Ascending aorta (tissue), 2 donors: ENCODE data around the gene IKBIP. TPM values are rescaled to one million over a fixed set of nuclear protein-coding genes. Genes with fewer than 3 reads are reported as not detected.
A peak's percentile ranks its signal among the peaks of the same experiment; 100 is the strongest.

Source experiments
- DNase-seq, 2 donors: peaks; one replicate each; pipeline ENCODE4 v3.0.0-alpha.2; 2019; ENCODE audit warnings: low spot score in 2 of 2
- H3K27ac ChIP-seq, 2 donors: fragments of 200-600 bp; sonication (generic); one replicate each; pipeline ENCODE4 v1.5.1; 2016 to 2017; ENCODE audit warnings: mild to moderate bottlenecking in 1 of 2
- H3K27me3 ChIP-seq: fragments of 200-600 bp; sonication (generic); one replicate; pipeline ENCODE4 v1.5.1; 2017
- H3K36me3 ChIP-seq, 2 donors: fragments of 200-600 bp; sonication (generic); one replicate each; pipeline ENCODE4 v1.5.1; 2016
- H3K4me1 ChIP-seq, 2 donors: fragments of 200-600 bp; sonication (generic); one replicate each; pipeline ENCODE4 v1.5.1; 2016 to 2017; ENCODE audit warnings: mild to moderate bottlenecking in 1 of 2
- H3K4me3 ChIP-seq, 2 donors: fragments of 200-600 bp; sonication (generic); one replicate each; pipeline ENCODE4 v1.5.1; 2016 to 2017; ENCODE audit warnings: mild to moderate bottlenecking in 1 of 2
- H3K9me3 ChIP-seq, 2 donors: fragments of 200-600 bp; sonication (generic); one replicate each; pipeline ENCODE4 v1.5.1; 2016
- intact Hi-C: fragments of 100-400 bp; cut with DNase I; formaldehyde crosslinking; loops from one replicate; pipeline ENCODE4 v1.15.1; 2023
- total RNA-seq: library from RNA; depleted of rRNA; stranded (reverse); fragments of >200 nt; gene quantifications from one replicate; pipeline ENCODE4 v1.1.0, GENCODE V29; 2016
- TF ChIP-seq, protein P1 (sequence below), 3 experiments: fragments of 200-600 bp in 2 of 3; fragments of 450-650 bp in 1 of 3; sonication (generic) in 2 of 3; IDR thresholded peaks; one replicate each; pipeline ENCODE4 v1.5.1; 2016 to 2019; ENCODE audit warnings: antibody characterized with exemption in 3 of 3, mild to moderate bottlenecking in 1 of 3, moderate library complexity in 1 of 3

The IKBIP gene
- total RNA-seq, result 12.3 TPM

DNA sequence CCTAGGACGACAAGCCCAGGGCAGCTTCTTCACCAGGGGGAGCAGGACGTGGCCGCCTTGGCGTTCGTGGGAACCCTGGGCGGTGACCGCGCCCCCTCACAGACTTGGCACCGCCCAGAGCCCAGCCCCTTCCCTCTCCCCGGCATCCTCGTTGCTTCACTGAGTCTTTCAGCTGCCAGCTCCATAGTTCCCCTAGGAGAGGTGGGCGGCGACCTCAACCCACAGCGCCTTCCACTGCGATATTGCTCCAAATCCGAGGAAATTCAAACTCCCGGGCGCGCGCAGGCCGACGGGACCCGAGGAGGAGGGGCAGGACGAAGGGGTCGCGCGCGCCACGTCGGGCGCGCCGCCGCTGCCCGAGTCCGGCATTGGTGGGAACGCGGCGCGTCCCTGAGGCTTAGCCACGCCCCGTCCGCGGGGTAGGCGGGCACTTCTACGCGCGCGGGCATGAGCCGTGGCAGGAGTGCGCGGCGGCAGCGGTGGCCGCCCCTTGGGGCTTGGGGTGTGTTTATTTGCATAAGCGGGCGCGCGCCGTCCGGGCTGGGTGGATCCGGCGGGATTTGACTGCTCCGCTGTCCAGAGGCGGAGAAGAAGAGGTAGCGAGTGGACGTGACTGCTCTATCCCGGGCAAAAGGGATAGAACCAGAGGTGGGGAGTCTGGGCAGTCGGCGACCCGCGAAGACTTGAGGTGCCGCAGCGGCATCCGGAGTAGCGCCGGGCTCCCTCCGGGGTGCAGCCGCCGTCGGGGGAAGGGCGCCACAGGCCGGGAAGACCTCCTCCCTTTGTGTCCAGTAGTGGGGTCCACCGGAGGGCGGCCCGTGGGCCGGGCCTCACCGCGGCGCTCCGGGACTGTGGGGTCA, at the start of gene IKBIP, which contains the start of gene APAF1:
IKBIP (minus strand) TSS at position 77 of the 860 bp plus-strand sequence. CDS start 87 bp downstream, outside the sequence.
APAF1 (plus strand) TSS at position 579 of the 860 bp plus-strand sequence. CDS start 3,070 bp downstream, outside the sequence.
- Histone ChIP-seq H3K36me3 (peaks cover 8 to 16% of the 10 kb centered on the region in 2 donors), H3K27ac (peak within 1 kb of the TSS; percentile 72 to 85), H3K4me3 (peak within 1 kb of the TSS; percentile 75 to 98), H3K27me3 (no peaks in the 10 kb centered on the region), H3K4me1 (peaks cover 3 to 7% of the 10 kb centered on the region in 2 donors), H3K9me3 (no peaks in the 10 kb centered on the region)
- intact Hi-C loops, result loop anchor here (1.0 to 10.0 kb wide), 4 partner anchors 52 to 220 kb away; partner anchors contain the start of genes SLC25A3 and TMPO
- DNase-seq, result peak; percentile 93 to 99
- TF ChIP-seq, protein P1, sequence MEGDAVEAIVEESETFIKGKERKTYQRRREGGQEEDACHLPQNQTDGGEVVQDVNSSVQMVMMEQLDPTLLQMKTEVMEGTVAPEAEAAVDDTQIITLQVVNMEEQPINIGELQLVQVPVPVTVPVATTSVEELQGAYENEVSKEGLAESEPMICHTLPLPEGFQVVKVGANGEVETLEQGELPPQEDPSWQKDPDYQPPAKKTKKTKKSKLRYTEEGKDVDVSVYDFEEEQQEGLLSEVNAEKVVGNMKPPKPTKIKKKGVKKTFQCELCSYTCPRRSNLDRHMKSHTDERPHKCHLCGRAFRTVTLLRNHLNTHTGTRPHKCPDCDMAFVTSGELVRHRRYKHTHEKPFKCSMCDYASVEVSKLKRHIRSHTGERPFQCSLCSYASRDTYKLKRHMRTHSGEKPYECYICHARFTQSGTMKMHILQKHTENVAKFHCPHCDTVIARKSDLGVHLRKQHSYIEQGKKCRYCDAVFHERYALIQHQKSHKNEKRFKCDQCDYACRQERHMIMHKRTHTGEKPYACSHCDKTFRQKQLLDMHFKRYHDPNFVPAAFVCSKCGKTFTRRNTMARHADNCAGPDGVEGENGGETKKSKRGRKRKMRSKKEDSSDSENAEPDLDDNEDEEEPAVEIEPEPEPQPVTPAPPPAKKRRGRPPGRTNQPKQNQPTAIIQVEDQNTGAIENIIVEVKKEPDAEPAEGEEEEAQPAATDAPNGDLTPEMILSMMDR (IDR thresholded peaks at IDR 0.05), result no peak

DNA sequence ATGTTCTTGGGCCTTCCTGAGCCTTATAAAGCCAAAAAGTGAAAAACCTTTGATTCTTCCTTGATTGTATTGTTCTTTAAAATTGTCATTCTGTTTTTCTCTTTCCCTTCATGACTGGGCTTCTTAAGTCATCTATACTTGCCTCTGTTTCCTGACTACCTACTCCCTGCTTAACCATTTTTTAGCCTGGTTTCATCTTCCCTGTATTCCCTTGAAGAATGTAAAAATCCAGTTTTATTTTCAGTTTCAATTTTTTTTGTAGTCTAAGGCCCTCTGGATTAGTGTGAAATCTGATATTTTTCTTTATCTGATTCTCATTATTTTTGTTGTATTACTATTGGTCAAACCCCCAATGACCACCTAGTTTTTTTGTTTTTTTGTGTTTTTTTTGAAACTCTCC, 46.8 kb upstream of the IKBIP start:
- no peaks in the 10 kb centered on the region for H3K9me3 ChIP-seq
- H3K4me1 ChIP-seq, result no peaks in the 10 kb centered on the region
- intact Hi-C loops, result no loop called here
- H3K4me3 ChIP-seq, result no peak overlapping the region
- DNase-seq, result no peak
- TF ChIP-seq, protein P1 (IDR thresholded peaks at IDR 0.05), result no peak
- H3K27me3 ChIP-seq, result no peaks in the 10 kb centered on the region
- H3K36me3 ChIP-seq, result peaks cover 25 to 47% of the 10 kb centered on the region in 2 donors
- no peak overlapping the region for H3K27ac ChIP-seq

GRCh38 chr12:98686603-98687002, 42.0 kb upstream of the IKBIP start:
- Histone ChIP-seq H3K27ac (no peak overlapping the region), H3K4me3 (no peak overlapping the region), H3K27me3 (no peaks in the 10 kb centered on the region), H3K4me1 (no peaks in the 10 kb centered on the region), H3K9me3 (no peaks in the 10 kb centered on the region), H3K36me3 (peaks cover 44 to 73% of the 10 kb centered on the region in 2 donors)
- TF ChIP-seq, protein P1 (IDR thresholded peaks at IDR 0.05), result no peak
- intact Hi-C loops, result no loop called here
- DNase-seq, result no peak

DNA sequence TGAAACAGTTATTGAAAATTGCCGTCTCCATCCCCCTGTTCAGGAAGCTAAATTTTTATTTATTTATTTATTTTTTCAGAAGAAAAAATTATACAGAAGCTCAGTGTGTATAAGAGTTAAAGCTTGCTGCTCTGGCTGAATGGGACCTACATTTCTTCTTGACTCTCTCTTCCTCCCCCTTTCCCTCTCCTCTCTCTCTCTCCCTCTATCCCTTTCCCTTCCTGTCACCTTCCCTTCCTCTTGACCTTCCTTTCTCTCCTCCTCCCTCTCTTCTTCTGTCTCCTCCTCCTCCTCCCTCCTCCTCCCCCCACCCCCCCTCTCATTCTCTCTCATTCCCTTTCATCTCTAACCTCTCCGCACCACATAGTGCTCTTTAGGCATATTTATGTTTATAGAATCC, 39.6 kb upstream of the IKBIP start:
- intact Hi-C loops, result no loop called here
- H3K9me3 ChIP-seq, result no peaks in the 10 kb centered on the region
- H3K27me3 ChIP-seq, result no peaks in the 10 kb centered on the region
- H3K27ac ChIP-seq, result no peak overlapping the region
- H3K36me3 ChIP-seq, result peaks cover 59 to 83% of the 10 kb centered on the region in 2 donors
- no peak overlapping the region for H3K4me3 ChIP-seq
- DNase-seq, result no peak
- H3K4me1 ChIP-seq, result no peaks in the 10 kb centered on the region
- TF ChIP-seq, protein P1 (IDR thresholded peaks at IDR 0.05), result no peak

GRCh38 chr12:98679611-98680005, 35.0 kb upstream of the IKBIP start:
- intact Hi-C loops, result no loop called here
- H3K36me3 ChIP-seq, result peaks cover 52 to 67% of the 10 kb centered on the region in 2 donors
- TF ChIP-seq, protein P1 (IDR thresholded peaks at IDR 0.05), result no peak

More at GRCh38 chr12:98679611-98680005, 35.0 kb upstream of the IKBIP start:
- H3K9me3 ChIP-seq, result no peaks in the 10 kb centered on the region
- DNase-seq, result no peak
- no peaks in the 10 kb centered on the region for H3K27me3 ChIP-seq
- no peak overlapping the region for H3K4me3 ChIP-seq
- no peak overlapping the region for H3K27ac ChIP-seq
- H3K4me1 ChIP-seq, result no peaks in the 10 kb centered on the region
